GM21423 (cell line): Measurements from ENCODE around the gene CAST.

Source experiments
- ATAC-seq: cut with Tn5 transposase; IDR thresholded peaks from one replicate; pipeline ENCODE4 v1.9.1; 2021; ENCODE audit warnings: mild to moderate bottlenecking, moderate library complexity; ENCODE audit not compliant: unreplicated experiment

CAST gene

DNA sequence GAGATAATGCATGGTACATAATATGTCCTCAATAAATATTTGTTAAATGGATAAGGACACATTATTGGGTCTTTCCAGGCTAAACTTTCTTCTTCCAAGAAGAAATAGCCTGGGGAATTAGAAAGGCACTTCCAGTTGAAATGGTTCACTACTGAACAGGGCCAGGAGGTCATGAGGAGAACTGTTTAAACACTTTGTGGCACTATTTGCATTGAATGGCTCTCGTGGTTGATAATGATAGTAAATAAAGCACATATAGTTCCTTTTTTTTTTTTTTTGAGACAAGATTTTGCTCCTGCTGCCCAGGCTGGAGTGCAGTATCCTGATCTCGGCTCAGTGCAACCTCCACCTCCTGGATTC, 19.9 kb upstream of the CAST start:
- ATAC-seq = no peak

DNA sequence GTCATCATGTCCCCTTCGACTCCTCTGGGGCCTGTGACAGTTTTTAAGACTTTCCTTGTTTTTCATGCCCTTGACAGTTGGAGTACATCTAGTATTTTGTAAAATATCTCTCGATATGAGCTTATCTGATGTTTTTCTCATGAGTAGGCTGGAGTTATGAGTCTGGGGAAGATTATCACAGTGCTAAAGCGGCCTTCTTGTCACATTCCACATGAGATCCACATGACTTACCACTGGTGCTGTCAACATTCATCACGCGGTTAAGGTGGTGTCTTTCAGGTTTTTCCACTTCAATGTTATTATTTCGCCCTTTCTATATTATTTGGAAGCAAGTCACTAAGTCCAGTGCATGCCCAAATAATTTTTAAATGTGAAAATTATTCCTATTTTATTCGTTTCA, 17.1 kb upstream of the CAST start:
- no peak for ATAC-seq

DNA sequence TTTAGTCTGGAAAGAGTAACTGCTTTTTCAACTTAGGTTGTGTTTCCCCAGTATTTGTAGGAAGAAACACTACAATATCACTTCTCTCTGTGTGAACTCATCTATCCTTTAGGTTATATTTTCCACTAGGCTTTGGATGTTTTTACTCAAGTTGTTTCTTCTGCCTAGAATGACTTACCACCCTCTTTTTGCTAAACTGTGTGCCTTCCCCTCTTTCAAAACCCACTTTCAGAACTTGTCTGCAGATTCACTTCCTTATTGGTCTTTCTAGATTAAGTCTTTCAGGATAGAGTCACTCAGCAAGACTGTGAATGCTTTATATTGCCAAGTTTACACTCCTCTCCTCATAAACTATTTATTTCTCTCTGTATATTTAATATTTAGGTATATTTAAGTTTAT, 14.2 kb upstream of the CAST start:
- peak; percentile 69 for ATAC-seq

DNA sequence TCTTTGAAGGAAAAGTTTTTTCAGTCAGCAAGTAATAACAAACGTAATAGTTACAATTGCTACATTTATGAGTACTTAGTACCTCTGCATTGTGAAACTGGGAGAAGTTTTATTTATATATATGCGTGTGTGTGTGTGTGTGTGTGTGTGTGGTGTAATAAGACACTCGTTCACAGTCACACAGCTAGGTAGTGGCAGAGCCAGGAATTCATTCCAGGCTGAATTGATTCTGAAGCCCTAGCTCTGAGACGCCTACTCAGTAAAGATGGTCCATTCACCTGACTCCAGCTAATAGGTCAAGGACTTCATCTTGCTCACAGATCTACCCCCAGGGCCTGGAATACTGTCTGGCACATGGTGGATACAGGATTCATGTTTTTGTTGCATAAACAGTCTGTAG, 13.6 kb upstream of the CAST start:
- no peak for ATAC-seq

DNA sequence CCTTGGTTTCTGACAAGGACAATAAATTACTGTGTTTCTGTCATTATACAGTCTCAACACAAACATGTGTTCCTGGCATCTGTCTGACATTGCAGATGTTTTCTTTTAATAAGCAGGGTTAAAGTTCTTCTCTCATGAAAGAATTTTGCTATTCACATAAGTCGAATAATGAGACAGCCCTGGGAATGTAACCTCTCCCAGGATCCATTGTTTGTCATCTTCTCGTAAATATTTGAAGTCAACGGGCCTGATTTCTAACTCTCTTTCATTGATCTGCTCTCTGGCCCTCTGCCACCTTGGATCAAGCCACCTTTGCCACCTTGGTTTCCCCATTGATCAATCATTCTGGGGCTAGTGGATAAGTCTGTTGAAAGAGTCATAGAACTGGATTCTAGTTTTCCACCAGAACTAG, 12.9 kb upstream of the CAST start:
- no peak for ATAC-seq

DNA sequence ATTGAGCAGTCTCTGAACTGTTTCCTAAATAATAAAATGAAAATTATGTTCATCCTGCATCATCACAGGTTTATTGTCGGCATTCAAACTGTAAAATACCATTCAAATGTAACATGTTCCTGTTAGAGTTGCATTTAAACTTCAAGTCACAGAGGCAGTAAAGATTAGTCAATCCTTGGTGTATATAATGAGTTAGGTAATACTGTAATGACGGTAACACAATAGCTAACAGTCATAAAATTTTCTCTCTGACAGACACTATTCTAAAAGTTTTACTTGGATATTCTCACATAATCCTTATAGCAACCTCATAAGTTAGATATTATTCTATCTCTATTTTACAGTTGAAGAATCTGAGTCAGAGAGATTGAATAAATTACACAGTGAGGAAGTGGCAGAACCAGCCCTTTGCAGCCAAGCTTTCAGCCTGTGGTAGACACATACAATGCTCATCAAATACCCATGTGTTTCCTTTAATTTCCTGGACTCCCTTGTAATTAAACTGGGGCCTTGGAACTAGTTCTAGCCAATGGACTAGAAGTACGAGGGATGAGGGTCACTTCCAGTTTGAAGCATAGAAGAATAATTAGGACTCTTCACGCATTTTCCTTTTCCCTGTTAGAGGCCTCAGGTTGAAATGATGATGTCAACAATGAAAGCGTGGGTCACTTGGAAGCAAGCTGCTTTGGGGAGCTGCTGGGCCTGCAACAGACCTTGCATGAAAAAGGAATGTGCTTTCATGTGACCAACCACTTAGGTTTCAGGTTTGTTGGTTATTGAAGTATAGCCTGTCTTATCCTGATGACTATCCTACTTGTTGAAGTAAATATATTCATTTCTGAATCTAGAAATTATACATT, 12.3 kb upstream of the CAST start:
- ATAC-seq = no peak

DNA sequence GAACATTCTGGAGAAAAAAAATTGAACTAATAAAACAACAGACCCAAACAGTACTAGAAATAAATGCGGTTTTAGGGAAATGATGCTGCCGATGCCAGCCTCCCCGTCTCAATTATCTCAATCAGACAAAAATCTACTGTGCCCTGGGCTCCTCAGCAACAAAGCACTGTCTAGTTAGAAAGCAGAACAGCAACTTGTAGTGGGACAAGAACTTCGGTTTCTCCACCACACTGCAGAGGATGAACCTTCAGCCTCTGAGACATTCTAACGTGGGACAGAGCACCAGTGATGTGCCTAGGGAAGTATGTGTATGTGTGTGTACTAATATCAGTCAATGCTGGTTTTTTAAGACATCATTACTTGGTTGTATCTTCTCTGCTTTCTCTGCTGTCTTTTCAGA, 11.1 kb upstream of the CAST start:
- no peak for ATAC-seq

DNA sequence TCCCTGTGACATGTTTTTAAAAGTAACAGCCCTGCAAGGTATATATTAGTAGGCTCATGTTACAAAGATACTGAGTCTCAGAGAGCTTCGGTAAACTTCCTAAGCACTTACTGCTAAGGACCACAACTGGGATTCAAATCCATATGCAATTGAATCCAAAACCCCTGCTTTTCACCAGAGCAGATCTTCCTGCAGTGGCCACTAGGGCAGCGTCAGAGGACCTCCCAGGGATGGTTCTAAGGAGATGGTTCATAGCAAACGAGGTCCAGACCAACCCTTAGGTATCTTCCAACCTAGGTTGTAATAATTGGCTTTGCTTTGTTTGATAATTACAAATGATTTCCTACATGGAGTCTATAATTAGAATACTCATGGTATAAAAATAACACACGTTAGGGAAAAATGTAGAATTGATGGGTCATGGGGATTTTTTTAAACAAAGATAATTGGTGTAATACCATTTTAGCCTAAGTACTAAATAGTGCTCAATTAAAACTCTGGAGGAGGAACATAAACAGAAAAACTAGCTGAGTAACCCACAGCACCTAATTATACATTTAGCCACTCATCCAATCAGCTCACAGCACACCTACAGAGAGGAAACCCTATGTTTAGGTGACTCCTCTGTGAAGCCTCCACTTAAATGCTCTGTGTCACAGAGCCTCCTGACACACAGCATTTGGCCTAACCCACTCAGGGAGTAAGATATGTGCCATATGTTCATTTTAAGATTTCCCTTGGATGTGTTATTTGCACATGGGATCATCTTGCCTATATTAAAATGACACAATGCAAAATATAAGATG, 10.0 kb upstream of the CAST start:
- ATAC-seq = no peak

DNA sequence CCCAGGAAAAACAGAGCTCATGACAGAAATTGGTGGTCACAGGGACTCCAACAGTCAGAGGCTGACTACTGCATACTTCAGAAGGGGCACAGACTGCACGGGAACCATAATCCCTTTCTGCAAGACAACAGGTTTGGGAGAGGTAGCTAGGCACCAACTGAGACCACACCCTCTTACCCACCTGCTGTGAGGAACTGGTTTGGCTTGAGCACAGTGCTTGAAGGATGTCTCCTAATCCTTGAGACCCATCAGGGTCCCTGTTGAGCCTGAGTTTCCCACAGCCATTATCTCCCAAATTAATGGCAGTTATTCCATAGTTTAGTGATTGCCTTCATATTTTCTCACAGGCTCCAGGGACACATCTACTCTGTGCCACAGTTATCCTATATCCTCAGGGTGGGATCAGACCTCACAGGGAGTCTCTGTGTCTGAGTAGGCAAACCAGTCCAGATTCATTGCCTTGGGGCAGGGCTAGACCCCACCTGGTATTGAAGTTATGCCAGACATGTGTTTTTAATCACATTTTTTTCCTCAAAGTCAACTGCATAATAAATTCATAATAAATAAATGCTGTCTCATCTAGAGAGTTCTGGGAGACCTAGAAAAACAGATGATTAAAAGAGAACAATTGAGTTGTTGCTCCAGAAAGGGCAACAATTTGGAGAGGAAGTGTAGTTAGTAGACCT, 9.3 kb upstream of the CAST start:
- no peak for ATAC-seq

DNA sequence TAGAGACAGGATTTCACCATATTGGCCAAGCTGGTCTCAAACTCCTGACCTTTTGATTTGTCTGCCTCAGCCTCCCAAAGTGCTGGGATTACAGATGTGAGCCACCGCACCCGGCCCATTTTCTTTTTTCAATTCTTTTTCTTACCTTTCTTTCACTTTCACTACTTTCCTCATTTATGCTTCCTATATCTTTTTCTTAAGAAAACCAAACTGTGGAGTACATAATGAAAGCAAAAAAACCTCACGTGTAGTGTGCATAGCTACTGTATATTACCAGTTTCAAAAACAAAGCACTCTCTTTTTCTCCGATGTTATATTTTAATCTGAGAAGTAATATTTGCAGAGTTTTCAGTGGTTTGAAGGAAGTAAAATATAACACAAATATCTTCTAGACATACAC, 8.0 kb upstream of the CAST start:
- ATAC-seq = no peak

DNA sequence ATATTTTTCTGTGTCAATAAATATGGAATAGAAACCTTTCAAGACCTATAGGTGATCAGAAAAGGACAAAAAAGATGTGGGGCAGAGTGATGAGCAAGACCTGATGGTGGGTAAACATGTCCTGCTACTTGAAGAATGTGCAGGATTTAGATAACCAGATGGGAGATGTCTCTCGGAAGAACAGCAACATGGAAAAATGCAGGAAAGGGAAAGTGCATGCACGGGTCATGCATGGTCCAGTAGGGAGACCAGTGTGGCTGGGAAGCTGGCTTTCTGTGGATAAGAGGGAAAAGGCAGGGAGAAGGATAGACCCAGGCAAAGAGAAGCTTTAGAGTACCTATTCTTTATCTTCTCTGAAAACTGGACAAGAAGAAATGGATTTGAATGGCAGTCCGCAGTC, 7.1 kb upstream of the CAST start:
- ATAC-seq = no peak

DNA sequence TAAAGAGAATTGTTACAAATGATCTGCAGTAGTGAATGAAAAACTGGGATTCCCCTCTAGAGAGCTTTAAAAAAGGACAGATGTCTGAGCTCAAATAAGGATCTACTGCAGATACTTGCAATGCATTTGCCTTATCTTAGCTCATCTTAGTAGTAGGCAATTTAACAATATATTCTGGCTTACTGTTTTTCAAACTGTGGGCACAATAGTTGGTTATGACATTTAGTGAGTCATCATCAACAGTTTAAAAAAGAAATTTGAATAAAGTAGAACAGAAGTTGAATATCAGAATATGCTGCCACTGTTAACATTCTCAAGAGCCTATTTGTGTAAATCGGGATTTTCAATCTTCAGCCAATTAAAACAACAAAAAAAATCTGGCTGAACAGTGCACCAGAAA, 6.7 kb upstream of the CAST start:
- no peak for ATAC-seq

DNA sequence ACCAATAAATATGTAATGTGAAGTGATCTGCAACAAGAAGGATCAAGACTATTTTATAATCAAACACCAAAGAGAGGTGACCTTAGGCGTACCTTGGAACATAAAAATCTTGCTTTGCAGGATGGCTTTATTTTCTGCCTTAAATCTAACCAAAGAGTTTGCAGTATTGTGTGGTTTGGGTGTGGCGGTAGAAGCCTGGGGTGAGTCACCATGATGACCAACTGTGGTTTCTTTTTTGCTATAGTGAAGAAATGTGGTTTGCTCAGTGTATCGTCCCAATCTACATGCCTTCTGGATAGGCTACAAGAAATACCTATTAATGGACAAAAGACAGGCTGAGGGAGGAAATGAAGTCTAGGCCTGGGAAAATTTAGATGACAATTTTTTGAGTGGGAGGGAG, 5.1 kb upstream of the CAST start:
- ATAC-seq = peak; percentile 66

DNA sequence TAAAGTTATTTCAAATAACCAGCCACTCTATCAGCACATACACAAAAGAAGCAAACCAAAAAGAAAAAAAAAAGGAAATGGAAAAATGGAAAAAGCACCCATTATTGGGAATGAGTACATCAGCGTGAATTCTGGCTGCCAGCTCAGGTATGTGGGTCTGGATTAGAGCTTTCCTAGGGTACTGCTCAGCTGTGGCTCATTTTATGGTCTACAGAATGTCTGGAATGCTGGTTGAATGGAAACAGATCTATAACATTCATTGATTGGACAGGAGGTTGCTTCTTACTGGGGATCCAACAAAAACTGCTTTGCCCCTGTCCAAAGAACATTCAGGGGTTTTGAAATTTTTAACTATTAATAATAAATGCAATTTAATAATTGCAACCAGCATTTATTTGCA, 3.9 kb upstream of the CAST start:
- no peak for ATAC-seq

DNA sequence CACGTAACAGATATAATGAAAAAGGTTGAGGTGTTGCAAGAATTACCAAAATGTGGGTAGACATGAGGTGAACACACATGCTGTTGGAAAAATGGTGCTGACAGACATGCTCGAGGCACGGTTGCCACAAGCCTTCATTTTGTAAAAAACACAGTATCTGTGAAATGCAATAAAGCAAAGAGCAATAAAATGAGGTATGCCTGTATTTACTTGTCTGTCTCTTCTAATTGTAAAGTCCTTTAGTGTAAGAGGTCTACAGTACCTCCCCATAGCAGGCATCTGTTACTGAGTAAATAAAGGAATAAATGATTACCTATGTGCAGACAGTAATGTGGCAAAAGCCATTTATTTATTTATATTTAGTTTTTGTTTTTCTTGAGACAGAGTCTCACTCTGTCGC, 3.0 kb upstream of the CAST start:
- no peak for ATAC-seq

DNA sequence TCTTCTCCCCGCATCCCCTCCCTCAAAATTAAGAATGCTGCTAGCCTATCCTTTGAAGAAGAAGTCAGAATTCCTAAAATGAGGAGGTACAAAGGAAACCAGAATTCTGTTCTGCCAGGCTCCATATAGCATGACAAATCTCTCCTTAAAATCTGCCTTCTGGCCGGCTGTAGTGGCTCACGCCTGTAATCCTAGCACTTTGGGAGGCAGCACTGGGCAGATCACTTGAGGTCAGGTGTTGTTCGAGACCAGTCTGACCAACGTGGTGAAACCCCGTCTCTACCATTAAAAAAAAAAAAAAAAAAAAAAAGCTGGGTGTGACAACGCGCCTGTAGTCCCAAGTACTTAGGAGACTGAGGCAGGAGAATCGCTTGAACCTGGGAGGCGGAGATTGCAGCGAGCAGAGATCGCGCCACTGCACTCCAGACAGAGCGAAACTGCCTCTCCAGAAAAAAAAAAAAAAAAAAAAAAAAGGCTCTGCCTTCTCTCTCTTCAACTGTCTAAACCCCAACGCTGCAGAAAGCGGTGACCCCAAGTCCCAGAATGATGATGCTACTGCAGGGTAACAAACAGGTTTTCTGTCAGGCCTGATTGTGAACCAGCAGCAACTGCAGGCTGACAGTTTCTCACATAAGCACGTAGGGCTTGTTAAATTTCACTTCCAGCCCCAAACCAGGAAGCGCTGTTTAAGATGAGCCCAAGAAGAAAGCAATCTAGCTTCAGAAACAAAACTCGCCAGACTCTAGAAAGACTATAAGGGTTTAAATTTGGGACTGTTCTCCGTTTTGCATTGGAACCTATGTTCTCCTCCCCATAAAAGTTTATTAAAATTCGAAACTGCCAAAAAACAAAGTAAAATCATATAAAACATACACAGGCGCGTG, 963 bp upstream of the CAST start:
- ATAC-seq = peak; percentile 21

DNA sequence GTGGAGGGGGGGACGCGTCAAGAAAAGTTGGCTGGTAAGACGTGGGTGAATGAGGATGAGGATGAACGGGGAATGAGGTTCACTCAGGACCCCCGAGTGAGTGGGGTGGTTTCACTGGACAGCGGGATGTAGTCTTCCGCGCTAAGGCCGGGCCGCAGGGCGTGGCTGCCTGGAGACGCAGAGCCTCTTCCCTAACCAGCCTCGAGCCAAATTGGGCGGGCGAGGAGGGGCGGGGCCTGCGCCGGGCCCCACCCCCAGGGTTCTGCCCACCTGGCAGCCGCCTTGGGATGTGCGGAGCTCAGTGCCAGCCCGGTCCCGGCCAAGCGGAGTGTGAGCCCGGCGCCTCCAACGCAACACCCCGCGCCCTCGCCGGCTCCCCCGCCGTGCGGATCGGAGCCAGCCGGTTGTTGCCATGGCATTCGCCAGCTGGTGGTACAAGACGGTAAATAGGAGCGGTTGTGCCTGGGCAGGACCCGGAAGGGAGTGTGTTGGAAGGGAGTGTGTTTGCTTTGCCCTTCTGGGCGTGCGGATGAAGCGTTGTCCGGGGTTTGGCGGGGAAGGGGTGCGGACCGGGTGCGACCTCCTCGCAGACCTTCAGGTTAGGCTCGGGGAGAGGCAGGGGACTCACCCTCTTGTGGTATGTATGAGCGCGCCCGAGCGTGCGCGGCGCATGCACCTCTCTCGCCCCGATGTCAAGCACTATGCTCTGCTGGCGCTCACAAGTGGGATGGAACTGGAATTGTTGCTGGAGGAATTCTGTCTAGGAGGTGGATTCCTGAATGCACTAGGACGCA, 746 bp downstream of the CAST start:
- ATAC-seq = peak; percentile 72

DNA sequence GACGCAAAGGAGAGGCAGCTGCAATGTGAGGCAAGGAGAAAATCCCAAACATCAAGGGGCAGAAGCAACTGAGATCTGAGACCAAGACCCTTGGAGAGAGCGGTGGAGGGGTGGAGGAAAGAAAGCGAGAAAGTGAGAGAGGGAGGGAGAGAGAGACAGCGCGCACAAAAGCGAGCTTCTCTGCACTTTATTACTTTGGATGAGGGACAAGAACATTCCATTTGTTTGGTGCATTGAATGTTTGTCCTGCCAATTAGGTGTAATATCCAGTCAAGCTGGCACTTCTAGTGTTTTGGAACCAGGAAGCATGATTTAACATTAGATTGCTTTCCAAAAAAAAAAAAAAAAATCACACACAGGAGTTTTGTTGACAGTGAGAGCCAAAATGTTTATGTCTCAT, 1.4 kb downstream of the CAST start:
- ATAC-seq = no peak

DNA sequence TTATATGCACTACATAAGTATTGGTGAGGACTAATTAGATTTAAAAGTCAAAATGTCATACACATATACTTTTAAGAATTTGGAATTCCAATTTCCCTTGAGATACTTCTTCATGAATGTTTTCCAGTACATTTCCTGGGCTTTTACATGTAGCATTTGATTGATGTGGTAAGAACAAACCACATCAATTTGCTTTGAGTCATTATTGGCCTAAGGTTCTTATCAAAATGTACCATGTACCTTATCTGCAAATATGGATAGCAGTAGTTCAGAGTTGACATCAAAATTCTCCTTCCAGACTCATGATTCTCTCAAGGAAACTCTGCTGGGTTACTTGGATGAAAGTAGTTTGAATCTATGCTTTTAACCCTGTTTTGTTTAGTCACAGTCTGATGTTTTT, 2.5 kb downstream of the CAST start:
- no peak for ATAC-seq

DNA sequence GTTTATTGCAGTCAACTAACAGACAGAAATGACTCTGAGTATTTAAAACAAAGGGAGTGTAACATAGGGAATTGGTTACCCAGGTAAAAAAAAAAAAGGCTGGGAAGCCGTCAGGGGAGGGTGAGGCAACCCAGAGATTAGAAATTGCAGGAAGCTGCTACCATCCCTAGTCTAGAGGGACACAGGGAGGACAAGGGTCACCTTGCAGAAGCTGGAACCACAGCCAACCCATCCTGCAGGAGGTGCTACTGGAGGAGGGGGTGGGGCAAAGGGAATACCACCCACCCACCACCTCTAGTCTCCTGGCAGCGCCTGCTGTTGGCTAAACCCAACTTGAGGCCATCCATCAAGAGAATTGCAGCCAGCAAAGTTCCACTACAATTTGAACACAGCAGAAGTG, 6.5 kb downstream of the CAST start:
- no peak for ATAC-seq
